ENCODE data around the gene KIF2A.
A peak's percentile ranks its signal among the peaks of the same experiment; 100 is the strongest.

The KIF2A gene

DNA sequence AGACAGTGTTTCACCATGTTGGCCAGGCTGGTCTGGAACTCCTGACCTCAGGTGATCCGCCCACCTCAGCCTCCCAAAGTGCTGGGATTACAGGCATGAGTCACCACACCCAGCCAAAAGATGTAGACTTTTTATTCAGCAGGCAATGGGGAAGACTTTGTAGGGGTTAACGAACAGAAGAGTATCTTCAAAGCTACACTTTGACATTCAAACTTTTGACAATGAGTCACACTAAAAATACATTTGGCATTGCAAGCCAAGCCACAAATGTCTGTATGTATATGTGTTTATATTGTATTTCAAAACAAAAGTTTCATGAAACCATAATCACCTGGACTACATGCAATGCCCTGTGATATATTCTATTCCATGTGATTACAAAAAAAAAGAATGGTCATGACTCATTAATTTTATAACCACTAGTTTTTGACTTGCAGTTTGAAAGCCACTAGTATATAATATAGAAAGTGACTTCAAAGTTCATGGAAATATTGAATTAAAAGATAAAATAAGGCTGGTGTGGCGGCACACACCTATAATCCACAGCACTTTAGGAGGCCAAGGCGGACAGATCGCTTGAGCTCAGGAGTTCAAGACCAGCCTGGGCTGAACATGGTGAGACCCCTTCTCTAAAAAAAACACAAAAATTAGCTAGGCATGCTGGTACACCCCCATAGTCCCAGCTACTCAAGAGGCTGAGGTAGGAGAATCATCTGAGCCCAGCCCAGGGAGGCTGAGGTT, 89.4 kb downstream of the KIF2A start:
- no peak for DNase-seq

DNA sequence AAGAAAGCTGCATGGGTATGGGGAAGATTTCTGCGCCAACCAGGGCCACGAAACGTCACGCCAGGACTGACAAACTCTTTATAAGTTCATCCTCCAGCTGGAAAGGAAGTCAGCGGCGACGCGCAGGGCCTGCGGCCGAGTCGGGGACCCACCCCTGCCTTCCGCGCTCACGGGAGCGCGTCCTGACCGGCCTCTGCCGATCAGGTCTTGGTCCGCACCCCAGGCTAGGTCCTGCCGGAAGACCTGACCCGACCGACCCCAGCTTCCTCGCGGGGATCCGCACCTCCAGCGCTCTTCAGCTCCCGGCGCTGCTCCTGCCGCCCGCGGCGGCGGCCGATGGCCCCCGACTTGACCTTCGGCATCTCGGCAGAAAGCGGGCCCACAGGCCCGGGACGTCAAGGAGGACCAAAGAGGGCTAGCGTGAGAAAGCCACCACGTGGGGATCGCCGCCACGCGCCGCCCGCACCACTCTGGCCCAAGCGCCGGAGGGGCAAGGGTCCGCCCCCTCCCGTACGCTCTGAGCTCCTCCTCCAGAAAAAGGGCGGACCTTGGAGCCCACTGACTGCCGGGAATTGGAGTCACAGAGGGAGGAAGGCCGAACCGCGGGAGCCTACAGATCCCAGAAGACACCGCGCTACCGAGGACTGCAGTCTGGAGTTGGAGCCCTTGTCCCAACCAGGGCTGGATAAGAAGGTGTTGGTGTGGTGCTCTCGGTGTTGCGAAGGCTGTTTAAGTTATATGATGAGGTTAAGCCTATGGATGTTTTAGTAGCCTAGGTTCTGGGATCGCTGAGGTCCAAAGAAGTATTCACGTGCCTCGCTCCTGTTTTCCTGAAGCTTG, 97.6 kb downstream of the KIF2A start, which contains the start of gene DIMT1:
TSS of gene DIMT1 (minus strand) at position 495 of the 840 bp plus-strand sequence. CDS start at position 362, 133 bp downstream.
- DNase-seq: peak; percentile 94

DNA sequence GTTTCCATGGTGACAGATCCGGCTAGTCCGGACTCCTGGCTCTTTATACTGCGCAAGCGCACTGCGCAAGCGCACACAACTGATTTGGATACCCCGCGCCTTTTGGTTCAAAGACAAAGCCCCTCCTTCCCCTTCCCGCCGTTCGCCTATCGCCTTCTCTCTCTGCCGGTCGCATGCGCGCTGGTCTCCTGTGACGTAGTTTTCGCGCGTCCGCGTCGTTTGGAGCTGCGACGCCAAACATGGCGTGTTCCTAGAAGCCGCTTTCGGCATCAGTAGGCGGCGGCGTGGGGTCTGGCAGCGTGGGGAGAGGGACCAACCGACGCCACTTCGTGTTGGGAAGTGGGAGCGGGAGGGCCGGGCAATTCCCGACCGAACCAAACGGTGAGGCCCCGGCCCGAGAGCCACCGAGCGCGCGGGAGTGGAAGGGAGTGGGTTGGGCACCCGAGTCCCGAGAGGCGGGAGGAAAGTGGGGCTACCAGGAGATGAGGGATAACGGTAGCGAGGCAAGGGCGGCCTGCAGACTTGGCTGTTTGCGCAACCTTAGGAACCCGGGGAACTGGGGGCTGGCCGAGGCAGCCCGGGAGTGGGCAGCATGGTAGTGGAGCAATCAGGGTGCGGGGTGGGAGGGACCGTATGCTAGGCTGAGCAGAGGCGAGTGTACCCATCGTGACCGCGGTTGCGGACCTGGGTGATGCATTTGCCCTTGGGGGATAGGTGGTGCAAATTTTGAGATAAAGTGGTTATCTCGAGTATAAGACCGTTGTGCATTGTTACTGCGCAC, 106.7 kb downstream of the KIF2A start, which contains the start of gene IPO11:
TSS of gene IPO11 (plus strand) at position 215 of the 781 bp plus-strand sequence. CDS start 24,517 bp downstream, outside the sequence.
- DNase-seq: peak; percentile 99

DNA sequence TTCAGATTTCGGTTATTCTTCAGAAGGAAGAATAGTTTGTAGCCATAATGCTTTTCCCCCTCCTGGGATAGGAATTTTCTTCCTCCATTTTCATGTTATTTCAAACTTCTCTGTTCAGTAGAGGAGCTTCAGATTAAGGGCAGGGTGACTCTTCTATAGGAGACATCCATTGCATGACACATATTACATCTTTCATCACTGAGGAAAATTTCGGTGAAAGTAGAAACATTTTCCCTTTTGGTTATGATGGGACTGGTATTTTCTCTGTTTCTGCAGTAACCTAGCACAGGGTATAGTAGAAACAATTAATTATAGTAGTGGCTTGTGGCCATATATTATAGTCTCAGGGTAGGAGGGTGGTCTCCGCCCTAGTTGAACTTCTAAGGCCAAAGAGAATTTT, 107.7 kb downstream of the KIF2A start:
- DNase-seq: no peak

DNA sequence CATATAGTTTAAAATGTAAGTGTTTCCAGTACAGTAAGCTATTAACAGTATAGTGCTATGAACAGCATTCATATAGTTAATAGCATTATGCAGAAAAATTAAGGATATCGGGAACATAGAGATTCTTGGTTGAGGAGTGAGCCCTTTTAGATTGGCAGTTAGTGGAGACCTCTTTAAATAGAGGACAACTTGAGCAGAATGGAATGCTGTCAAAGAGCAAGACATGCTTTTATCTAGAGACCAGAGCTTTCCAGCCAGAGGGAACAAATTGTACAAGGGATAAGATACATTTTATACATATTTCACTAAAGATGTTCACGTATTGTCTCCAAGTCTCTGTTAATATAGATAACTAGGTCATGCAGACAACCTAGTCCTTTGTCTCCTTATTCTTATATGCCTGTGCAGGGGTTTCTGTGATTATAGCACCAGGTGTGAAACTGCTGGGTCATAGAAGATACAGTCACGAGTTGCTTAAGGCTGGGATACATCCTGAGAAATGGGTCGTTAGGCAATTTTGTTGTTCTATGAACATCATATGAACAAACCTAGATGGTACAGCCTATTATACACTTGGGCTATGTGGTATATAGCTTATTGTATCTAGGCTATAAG, 112.6 kb downstream of the KIF2A start:
- no peak for DNase-seq

DNA sequence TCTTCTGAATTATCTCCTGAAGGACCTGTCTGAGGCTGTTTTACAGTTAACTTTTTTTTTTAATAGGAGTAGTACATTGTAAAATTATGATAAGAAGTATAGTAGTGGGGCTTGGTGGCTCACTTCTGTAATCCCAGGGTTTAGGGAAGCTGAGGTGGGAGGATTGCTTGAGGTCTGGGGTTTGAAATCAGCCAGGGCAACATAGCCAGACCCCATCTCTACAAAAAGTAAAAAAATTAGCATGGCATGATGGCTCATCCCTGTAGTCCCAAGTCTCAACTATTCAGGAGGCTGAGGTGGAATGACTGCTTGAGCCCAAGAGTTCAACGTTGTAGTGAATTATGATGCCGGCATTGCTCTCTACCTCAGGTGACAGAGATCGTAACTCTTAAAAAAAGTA, 113.6 kb downstream of the KIF2A start:
- no peak for DNase-seq

DNA sequence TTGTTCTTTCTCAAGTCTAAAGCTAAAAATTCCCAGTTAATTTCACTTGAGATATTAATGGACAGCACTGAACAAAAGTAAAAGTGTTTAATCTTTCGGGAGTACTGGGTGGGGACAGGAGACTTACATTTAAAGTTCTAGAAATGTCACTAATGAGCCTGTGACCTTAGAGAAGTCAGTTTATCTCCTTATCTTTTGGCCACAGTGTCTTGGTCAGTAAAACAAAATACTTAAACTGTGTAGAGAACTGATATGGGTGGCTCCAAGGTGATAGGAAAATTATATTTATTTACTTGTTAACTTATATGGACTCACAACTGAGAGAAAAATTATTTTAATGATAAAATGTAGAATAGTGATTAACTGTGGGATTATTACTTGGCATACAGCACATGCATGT, 115.4 kb downstream of the KIF2A start:
- DNase-seq: no peak

DNA sequence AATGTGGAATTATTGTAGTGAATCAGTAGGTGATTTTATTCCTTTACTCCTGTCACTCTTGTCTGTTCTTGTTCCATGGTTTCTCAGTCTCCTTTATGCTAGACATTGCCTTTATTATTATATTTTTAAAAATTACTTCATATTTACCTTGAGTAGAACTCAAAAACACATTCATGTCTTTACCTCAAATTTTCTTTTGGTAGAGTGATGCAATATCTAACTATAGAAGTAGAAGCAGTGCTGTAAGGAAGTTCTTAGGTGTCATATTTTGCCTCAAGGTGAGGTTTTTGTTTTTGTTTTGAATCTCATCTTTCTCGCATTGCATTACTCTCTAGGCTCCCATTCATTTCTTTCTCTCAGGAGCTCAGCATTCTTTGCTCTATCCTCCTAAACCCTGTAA, 118.8 kb downstream of the KIF2A start:
- DNase-seq: no peak

DNA sequence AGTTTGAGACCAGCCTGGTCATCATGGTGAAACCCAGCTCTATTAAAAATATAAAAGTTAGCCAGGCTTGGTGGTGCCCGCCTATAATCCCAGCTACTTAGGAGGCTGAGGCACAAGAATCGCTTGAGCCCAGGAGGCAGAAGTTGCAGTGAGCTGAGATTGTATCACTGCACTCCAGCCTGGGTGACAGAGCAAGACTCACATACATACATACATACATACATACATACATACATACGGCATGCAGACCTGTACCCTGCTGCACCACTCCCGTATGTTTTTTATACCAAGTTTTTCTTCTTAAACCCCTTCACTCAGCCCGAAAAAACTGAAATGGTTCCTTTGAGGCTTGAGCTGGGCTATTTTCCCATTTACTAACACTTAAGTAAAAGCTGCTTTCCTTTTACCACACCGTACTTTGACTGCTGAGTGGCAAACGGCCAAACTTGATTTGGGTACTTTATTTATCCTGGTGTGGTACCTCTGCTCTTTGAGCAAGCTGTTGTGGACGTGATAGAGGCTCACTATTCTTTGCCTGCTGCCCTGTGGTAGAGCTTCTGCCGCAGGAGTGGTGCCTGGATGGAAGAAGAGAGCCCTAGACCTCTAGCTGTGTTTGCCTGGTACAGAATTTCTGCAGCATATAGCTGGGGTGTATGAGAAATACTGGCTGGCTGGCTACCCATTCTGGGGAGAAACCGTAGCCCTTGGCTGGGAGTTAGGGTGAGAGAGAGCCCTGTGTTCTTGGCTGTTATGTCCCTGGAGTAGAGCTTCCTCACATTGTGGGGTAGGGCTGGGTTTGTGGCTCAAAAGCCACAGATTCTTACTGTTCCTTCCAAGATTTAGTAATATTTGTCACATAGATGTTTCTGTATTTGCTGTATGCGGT, 126.0 kb downstream of the KIF2A start:
- DNase-seq: no peak

DNA sequence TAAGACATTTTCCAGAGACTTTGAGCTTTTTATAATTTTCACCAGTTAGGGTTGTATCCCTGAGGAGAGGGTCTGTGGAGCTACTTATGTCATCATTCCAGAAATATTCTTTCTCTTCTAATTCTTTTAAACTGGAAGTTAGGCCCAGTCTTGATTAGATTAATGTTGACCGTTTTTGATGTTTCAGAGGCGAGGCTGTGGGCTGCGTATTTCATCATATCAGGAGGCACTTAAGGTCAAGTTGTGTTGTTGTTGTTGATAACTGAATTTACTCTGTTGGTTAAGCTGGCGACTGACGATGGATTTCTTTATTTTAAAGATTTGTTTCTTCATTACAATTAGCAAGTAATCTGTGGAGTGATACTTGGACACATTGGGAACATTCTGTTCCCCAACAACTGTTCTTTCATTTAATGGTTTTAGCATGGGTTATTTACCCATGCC, 126.6 kb downstream of the KIF2A start:
- no peak for DNase-seq
